Raji (cell line): ENCODE results near the gene ANGPTL8.

Experiments
- POLR2A ChIP-seq: IDR thresholded peaks from 2 replicates; pipeline ENCODE4 v1.6.1; 2011; ENCODE audit warnings: low read depth, low read length, control low read depth; ENCODE audit not compliant: insufficient read depth

Gene ANGPTL8

GRCh38 chr19:11239377-11240000 lies at the start of gene ANGPTL8:
Gene ANGPTL8 (plus strand): TSS chr19:11239619. CDS start chr19:11239638, 19 bp downstream.
- no peak for TF ChIP-seq POLR2A

GRCh38 chr19:11190501-11190900 lies 48.9 kb upstream of the ANGPTL8 start:
- TF ChIP-seq POLR2A = no peak

- TF ChIP-seq POLR2A = no peak
These were observed 48.1 kb upstream of the ANGPTL8 start for GRCh38 chr19:11191273-11191755.

- TF ChIP-seq POLR2A = 0 out of 2 replicates have a peak, but pooled peaks have one; percentile 34
These were observed 47.5 kb upstream of the ANGPTL8 start for GRCh38 chr19:11191934-11192333.

GRCh38 chr19:11192957-11193939 lies 46.2 kb upstream of the ANGPTL8 start:
- TF ChIP-seq POLR2A = no peak

GRCh38 chr19:11194173-11194572 lies 45.2 kb upstream of the ANGPTL8 start:
- no peak for TF ChIP-seq POLR2A

- no peak for TF ChIP-seq POLR2A
These were observed 44.5 kb upstream of the ANGPTL8 start for GRCh38 chr19:11194656-11195558.

GRCh38 chr19:11195681-11196080 lies 43.7 kb upstream of the ANGPTL8 start:
- TF ChIP-seq POLR2A = no peak

GRCh38 chr19:11196406-11197287 lies 42.8 kb upstream of the ANGPTL8 start:
- no peak for TF ChIP-seq POLR2A

GRCh38 chr19:11197291-11198174 lies 41.9 kb upstream of the ANGPTL8 start, which contains the start of gene KANK2:
Gene KANK2 (minus strand): TSS chr19:11197545. CDS start chr19:11194511, 3,034 bp downstream.
- TF ChIP-seq POLR2A = peak; percentile 71

GRCh38 chr19:11198175-11198534 lies 41.3 kb upstream of the ANGPTL8 start:
- no peak for TF ChIP-seq POLR2A

- no peak for TF ChIP-seq POLR2A
These were observed 40.5 kb upstream of the ANGPTL8 start for GRCh38 chr19:11198769-11199424.
